Suprapubic skin (tissue), 4 donors: ENCODE results near the gene KCNJ9.

Experiments used
- POLR2A ChIP-seq, 2 donors: fragments of 450-650 bp; IDR thresholded peaks; one replicate each; pipeline ENCODE4 v1.6.1; 2017; ENCODE audit warnings: antibody characterized with exemption in 2 of 2, mild to moderate bottlenecking in 2 of 2, moderate library complexity in 2 of 2
- POLR2AphosphoS5 ChIP-seq, 3 donors: sonication (generic); formaldehyde crosslinking; IDR thresholded peaks; one replicate each; pipeline ENCODE4 v1.6.1; 2017; ENCODE audit warnings: antibody characterized with exemption in 3 of 3
- TF ChIP-seq, protein P1 (sequence below), 2 donors: fragments of 200-600 bp in 1 of 2; fragments of 450-650 bp in 1 of 2; sonication (generic) in 1 of 2; IDR thresholded peaks; one replicate each; pipeline ENCODE4 v1.5.1; 2016 to 2019; ENCODE audit warnings: antibody characterized with exemption in 2 of 2, mild to moderate bottlenecking in 1 of 2, moderate library complexity in 1 of 2

DNA sequence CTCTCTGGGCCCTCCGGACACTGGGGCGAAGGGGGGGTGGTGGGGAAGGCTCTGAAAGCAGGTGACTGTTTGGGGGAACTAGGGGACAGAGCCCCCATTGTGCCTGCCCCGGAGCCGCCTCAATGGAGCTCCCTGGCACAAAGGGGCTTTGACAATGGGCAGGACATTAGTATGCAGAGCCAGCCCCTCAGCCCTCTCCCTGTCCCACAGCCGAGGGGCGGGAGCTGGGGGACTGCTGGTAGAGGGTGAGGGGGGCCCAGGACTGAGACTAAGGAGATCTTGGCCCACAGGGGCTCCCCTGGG lies 19.2 kb upstream of the KCNJ9 start:
- TF ChIP-seq, protein P1, sequence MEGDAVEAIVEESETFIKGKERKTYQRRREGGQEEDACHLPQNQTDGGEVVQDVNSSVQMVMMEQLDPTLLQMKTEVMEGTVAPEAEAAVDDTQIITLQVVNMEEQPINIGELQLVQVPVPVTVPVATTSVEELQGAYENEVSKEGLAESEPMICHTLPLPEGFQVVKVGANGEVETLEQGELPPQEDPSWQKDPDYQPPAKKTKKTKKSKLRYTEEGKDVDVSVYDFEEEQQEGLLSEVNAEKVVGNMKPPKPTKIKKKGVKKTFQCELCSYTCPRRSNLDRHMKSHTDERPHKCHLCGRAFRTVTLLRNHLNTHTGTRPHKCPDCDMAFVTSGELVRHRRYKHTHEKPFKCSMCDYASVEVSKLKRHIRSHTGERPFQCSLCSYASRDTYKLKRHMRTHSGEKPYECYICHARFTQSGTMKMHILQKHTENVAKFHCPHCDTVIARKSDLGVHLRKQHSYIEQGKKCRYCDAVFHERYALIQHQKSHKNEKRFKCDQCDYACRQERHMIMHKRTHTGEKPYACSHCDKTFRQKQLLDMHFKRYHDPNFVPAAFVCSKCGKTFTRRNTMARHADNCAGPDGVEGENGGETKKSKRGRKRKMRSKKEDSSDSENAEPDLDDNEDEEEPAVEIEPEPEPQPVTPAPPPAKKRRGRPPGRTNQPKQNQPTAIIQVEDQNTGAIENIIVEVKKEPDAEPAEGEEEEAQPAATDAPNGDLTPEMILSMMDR (IDR thresholded peaks at IDR 0.05) = no peak
- no peak for TF ChIP-seq POLR2AphosphoS5 (IDR thresholded peaks at IDR 0.05)
- no peak for TF ChIP-seq POLR2A (IDR thresholded peaks at IDR 0.05)
